Measurements from ENCODE around the gene RAB3B. TPM values are rescaled to one million over a fixed set of nuclear protein-coding genes. Genes with fewer than 3 reads are reported as not detected.

RAB3B gene
- total RNA-seq, 1 donor from 2014 or later = not detected

DNA sequence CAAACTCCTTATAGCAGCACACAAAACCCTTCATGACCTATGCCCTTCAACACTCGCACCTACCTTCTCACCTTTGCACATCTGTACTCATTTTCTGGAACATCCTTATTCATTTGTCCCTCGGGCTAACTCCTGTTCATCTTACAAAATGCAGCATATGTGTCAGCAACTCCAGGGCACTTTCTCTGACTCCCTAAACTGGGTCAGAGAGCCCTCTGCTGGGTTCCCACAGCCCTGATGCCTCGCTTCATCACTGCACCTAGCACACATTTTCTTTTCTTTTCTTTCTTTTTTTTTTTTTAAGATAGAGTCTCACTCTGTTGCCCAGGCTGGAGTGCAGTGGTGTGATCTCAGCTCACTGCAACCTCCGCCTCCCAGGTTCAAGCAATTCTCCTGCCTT is 54.0 kb downstream of the RAB3B start:
- DNase-seq = no peak
- intact Hi-C loops (cut with DNase I) = no loop called here
- ATAC-seq (ENCODE audit: poor library complexity) = no peak

DNA sequence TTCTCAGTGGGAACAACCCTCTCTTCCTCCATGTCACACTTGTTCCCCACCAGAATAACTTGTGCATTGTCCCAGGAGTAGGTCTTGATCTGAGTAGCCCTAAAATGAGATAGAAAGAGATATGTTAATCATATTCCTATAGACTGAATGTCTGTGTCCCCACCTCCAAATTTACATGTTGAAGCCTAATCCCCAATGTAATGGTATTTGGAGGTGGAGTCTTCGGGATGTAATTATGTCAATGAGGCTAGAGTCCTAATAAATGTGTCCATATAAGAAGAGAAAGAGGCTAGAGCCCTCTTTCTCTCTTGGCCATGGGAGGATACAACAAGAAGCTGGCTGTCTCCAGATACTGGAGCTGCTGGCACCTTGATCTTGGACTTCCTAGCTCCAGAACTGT is 57.2 kb downstream of the RAB3B start:
- intact Hi-C loops (cut with DNase I) = no loop called here
- DNase-seq (no peak), ATAC-seq (ENCODE audit: poor library complexity) (no peak)

DNA sequence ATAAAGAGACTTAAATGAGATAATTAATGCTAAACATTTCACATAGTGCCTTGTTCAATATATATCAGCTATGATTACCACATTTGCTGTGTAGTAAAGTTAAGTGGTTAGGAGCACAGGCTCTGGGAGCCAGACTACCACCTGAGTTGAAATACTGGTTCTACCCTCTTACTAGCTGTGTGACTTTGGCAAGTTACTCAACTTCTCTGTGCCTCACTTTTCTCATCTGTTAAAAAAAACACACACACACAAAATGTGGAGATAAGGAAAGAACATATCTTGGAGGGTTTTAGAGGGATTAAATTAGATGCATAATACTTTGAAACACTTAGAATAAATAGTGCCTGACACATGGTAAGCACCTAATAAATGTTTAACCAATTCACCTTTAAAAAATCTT is 60.2 kb downstream of the RAB3B start:
- ATAC-seq (ENCODE audit: poor library complexity) (no peak), DNase-seq (no peak)
- intact Hi-C loops (cut with DNase I) = no loop called here

DNA sequence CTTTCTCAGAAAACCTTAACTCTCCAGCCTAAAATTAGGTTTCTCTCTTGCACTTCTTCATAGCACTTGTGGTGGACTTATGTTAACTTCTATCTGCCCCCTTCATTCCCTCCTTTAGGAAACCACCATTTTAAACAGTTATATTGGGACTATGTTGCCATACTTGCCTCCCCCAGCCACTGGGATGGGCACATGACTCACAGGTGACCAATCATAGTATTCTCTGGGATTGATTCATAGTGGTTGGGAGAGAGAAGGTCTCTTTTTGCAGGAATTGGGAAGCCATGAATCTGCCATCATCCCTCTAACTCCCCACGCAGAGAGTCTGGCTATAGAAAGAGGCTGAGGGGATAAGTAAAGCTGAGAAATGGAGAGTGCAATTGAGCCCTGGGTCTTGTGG is 61.6 kb downstream of the RAB3B start:
- ATAC-seq (ENCODE audit: poor library complexity) = no peak
- intact Hi-C loops (cut with DNase I) = no loop called here

DNA sequence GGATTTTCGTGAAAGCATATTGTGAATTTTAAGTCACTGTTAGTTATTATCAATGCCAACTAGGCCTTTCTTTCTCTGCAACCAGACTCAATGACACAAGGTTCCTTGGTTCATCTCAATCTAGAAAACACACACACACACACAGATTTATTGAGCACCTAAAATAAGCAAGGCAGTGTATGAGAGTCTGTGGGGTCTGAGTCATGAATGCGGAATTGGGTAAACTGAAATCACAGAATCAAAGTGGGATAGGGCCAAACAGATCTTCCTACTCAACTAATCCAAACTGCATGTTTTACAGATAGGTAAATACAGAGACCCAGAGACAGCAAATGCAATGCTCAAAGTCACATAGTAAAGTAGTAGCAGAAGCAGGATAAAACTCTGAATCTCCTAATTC is 63.5 kb downstream of the RAB3B start:
- no peak for DNase-seq
- ATAC-seq (ENCODE audit: poor library complexity) = no peak
- intact Hi-C loops (cut with DNase I) = no loop called here

More for the DNA sequence above, 61.6 kb downstream of the RAB3B start:
- DNase-seq = no peak

DNA sequence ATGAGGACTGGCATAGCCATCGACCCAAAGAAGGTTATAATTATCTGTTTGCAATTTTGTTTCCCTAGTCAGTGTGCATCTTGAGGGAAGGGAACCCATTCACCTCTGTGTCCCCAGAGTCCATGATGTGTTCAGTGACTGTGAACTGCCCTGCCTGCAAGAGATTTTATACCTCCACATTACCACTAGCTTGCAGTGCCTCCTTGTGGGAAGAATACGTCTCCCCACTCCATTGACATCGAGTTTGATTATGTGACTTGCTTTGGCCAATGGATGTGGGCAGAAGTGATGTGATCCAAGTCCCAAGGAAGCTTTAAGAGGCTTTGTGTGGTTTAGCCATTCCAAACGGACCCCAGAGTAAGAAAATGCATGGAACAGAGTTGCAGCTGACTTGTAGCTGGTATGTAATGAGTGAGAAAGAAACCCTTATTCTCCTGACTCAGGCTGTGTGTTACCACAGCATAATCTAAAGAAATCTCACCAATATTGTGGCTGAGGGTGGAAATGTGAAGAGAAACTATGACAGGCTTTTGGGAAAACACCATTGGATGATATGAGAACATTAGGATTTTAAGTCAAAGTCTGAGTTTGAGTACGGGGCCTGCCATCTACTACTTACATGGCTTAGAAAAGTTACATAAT is 64.2 kb downstream of the RAB3B start:
- DNase-seq (no peak), ATAC-seq (ENCODE audit: poor library complexity) (no peak)
- intact Hi-C loops (cut with DNase I) = no loop called here

DNA sequence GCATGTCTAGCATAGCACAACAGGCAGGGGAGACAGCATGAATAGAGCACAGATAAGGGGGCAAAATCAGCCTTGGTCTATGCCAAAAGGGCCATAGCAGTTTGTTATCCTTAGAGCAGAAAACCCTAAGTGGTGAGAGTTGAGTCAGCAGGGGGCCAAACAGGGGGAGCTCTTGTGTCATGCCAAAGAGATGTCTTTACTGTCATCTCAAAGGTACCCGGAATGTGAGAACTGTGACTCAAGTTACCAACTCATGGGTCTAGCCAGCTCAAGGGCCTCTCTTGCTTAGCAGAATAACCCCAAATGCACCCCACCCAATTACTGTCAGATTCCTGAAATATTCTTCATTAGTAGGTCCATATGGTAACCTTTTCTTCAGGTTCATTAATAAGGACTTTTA is 66.0 kb downstream of the RAB3B start:
- intact Hi-C loops (cut with DNase I) = no loop called here
- DNase-seq (no peak), ATAC-seq (ENCODE audit: poor library complexity) (no peak)

DNA sequence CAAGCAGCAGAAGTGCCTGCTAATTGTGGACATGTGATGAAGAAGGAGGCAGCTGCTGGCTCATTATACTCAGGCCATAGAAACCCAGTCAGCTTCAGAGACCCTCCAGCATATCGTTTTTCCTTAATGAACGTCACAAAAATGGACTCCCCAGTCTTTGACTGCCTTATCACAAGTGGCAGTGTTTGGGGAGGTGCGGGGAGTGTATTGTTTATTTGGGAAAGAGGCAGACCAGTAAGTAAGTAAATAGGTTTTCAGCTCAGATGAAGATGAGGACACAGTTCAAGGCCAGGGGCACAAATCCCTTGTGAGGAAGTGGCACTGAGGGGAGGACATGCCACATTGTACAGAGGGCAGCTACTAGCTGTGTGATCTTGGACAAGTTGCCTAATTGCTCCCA is 68.5 kb downstream of the RAB3B start:
- intact Hi-C loops (cut with DNase I) = no loop called here
- DNase-seq (no peak), ATAC-seq (ENCODE audit: poor library complexity) (no peak)

DNA sequence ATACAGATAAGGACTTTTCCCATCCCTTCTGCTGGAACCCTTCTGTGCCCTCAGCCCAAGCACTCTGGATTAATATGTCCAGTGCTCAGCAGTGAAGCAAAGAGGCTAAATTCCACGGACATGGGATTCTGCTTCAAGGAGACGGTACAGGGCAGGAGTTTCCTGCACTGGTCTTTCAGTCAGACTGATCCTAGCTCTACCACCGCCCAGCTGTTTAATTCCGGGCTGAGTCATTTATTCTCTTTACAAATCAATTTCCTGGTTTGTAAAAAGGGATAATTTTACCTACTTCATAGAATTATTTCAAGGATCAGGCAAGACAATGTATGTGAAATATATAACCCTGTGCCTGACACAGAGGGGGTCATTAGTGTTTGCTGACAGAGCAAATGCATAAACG is 70.4 kb downstream of the RAB3B start:
- intact Hi-C loops (cut with DNase I) = no loop called here
- no peak for DNase-seq
- ATAC-seq (ENCODE audit: poor library complexity) = no peak

DNA sequence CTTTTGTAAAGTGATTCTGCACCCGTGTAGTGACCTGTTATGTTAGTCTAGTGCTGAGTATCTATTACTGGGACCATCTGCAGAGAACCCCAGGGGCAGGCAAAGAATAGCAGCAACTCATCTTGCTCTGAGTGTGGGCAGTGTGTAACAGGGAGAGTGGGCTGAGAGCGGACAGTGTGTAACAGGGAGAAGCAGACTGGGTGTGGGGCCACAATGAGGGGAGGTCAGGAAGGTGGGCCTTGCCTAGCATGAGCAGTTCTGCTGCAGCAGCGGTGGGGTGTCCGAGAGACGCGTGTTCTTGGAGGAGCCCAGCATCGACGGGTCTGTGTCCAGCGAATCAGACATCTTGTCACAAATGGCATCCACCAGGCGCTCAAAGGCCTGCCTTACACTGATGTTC is 70.8 kb downstream of the RAB3B start:
- DNase-seq (no peak), ATAC-seq (ENCODE audit: poor library complexity) (no peak)
- intact Hi-C loops (cut with DNase I) = no loop called here

DNA sequence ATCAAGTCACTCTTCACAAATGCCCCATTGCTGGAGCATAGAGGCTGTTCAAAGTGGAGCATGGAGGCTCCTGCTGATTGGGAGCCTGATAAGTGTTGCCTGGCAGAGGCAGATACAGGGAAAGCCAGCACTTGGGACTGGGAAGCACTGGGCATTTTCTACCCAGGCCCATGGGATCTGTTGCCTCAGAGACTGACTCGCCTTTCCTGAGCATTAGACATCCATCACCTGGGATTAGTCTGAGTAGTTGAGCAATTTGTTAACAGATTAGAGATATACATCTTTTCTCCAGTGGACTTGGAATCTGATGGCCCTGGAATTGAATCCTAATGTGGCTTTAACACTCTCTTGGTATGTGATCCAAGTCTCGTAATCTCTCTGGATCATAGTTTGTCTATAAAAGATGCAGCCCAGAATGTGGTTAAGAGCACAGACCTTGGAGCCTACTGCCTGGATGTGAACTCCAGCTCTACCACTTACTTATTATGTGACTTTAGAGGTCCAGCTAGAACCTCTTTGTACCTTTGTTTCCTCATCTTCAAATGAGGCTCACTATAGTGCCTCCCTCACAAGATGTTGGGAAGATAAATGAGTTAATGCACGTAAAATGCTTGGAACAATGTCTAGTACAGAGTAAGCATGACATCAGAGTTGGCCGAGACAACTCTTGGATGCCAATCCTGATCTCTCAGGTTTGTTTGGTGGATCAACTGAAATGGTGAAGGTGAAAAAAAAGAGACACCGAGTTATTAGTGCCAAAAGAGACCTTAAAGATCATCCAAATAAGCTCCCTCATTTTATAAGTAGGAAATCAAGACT is 73.7 kb downstream of the RAB3B start:
- intact Hi-C loops (cut with DNase I) = no loop called here
- no peak for ATAC-seq (ENCODE audit: poor library complexity)
- no peak for DNase-seq

DNA sequence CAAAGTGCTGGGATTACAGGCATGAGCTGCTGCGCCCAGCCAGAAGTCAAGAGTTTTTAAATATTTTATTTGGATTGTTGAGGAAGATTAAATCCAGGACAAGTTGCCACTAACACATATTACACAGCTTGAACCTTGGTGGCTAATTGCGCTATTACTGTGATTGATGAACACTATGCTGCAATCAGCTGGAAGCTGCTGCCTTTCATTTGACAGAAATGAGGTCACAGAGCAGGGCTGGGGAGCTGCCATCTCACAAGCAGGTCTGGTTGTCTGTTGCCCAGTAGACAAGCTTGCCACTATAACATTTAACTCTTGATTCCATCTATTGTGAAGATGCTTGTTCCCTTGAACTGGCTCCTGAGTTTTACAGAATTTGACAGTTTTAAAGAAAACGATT is 74.5 kb downstream of the RAB3B start:
- intact Hi-C loops (cut with DNase I) = no loop called here
- ATAC-seq (ENCODE audit: poor library complexity) (no peak), DNase-seq (no peak)

DNA sequence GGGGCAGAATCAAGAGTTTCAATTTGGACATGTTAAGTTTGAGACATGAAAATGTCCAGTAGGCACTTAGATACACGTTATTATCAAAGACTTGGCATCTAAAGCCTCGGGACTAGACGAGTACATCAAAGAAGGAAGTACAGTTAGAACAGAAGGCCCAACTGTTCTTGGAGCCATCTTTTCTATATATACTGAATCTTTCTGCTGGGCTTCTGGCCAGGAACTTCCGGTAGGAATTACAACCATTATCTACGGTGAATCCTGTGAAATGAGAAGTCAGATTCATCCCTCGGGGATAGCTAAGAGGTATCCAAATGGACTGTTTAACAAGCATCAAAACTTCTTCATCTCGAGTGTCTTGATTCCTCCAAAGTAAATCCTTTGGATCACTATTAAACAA is 77.6 kb downstream of the RAB3B start:
- intact Hi-C loops (cut with DNase I) = no loop called here
- ATAC-seq (ENCODE audit: poor library complexity) = no peak
- DNase-seq = no peak

DNA sequence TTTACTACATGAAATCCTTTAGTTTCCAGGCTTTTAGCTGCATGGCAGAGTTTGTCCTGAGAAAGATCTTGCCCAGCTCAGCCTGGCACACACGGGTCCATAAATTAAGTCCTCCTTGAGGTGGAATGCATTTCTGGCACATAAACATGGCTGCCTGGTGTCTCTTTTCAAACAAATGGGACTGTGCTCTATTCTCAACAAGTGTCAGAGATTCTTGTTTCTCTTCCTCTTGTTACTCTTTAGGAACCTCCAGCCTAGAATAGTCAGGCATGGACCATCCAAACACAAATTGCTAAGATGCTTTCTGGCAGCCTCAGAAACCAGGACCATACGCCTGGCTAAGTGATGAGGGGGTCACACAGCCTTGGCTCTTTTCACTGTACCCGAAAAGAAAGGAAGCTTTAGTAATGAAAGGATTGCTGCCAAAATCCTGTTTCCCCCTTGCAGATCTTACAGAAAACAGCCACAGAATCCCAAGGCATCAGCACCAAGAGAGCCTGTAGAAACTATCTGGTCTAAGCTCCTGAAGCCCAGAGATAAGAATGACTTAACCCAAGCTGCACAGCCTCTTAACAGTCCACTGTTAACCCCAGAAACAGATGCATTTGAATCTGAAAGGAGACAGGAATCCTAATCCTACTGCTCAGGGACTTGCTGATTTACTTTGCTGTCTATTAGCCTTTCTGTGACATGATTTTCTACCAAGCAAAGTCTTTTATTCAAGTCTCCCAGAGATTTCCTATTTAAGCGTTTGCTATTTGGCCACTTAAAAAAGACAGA is 80.1 kb downstream of the RAB3B start:
- no peak for ATAC-seq (ENCODE audit: poor library complexity)
- intact Hi-C loops (cut with DNase I) = no loop called here
- no peak for DNase-seq

DNA sequence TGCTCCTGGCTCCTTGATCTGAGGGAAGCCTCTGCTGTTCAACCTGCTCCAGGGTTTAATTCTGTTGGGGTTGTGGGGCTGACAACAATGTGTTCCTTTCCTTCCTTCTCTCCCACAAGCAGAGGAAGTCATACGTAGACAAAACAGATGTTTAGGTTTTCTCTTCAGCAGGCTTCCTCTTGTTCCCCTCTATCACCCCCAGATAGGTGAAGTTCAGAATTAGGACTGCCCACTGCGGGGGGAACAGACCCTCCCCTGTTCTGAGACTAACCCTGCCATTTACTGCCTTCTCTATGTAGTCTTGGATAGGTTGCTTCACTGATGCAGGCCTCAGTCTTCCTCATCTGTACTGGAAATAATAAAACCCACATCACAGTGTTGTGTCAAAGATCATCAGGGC is 82.0 kb downstream of the RAB3B start:
- intact Hi-C loops (cut with DNase I) = no loop called here
- ATAC-seq (ENCODE audit: poor library complexity) (no peak), DNase-seq (no peak)

DNA sequence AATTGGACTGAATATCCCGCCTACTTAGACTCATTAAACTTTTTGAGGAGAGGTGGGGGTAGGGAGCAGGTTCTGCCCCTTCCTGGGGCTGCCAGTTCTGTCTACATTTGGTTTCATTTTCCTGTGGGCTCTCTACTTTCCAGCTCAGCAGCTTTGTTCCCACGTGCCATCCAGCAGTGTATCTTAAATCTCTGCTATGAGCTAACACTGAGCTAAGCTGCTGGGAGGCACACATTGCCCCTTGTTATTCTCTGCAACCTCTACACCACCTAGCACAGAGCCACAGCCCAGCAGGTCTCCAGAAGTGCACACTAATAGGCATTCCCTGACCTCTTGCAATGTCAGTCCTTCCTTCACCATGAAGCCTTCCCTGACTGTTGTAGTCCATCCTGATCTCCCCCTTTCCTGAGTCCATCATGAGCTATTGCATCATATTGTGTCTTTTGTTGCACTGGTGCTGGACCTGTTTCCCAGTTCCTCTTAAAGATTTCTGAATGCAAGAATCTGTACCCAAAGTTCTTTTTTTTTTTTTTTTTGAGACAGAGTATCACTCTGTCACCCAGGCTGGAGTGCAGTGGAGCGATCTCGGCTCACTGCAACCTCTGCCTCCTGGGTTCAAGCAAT is 83.3 kb downstream of the RAB3B start:
- DNase-seq = no peak
- ATAC-seq (ENCODE audit: poor library complexity) = no peak
- intact Hi-C loops (cut with DNase I) = no loop called here

DNA sequence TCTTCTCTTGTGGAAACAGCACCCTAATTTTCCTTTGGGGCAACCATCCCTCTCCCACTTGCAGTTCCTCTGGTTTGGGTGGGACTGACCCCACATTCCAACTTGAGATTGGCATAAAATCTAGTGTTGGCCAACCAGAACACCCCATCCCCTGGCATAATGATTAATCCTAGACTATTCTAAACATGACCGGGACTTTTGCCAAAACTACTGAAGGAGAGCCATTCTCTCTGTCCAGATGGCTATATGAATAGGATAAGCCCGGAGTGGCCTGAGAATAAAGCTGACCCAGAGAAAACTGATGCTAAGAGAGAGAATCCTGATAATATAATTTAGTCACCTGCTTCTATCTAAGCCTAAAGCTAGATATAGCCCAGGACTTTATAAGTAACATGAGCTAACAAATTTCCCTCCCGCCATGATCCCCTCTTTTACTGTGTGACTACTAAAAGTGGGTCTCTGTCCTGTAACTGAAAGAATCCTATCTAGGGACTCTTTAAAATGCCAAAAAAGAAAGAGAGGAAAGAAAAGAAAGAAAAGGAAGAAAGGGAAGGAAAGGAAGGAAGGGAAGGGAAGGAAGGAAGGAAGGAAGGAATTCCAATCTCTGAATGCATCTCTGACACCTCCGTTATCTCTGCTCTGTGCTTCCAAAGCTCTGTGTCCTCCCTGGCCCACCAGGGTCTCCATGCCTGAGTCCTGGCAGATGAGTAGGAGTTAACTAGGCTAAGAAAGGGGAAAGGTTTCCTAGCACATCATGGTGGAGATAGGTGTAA is 84.0 kb downstream of the RAB3B start:
- intact Hi-C loops (cut with DNase I) = no loop called here
- no peak for DNase-seq
- ATAC-seq (ENCODE audit: poor library complexity) = no peak

DNA sequence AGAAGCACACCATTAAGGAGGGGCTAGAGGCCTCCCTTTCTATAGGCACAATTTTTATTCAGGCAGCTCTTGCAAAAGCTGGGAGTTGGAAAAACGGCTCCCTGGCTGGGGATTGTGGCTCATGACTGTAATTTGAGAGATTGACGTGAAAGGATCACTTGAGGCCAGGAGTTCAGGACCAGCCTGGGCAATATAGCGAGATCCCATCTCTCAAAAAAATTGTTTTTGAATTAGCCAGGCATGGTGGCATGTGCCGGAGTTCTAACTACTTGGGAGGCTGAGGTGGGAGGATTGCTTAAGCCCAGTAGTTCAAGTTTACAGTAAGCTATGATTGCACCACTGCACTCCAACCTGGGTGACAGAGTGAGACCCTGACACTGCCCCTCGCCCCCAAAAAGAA is 88.0 kb downstream of the RAB3B start:
- ATAC-seq (ENCODE audit: poor library complexity) (no peak), DNase-seq (no peak)
- intact Hi-C loops (cut with DNase I) = no loop called here

DNA sequence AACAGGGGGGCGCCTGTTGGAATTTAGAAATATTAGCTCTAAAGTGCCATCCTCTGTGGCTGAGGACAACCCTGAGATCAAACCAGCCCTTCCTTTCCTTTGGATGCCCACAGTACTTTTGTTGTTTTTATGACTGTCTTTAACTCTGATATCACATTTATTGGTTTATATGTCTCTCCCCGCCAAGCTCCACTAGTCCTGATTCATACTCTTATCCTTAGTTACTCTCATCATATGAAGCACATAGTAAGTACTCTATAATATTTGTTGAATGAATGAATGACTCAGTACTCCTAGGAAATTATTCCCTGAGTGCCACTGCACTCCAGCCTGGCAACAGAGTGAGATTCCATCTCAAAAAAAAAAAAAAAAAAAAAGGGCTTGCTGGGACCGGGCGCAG is 89.3 kb downstream of the RAB3B start:
- ATAC-seq (ENCODE audit: poor library complexity) (no peak), DNase-seq (no peak)
- intact Hi-C loops (cut with DNase I) = no loop called here
